Measurements from ENCODE around the gene OCA2.

DNA sequence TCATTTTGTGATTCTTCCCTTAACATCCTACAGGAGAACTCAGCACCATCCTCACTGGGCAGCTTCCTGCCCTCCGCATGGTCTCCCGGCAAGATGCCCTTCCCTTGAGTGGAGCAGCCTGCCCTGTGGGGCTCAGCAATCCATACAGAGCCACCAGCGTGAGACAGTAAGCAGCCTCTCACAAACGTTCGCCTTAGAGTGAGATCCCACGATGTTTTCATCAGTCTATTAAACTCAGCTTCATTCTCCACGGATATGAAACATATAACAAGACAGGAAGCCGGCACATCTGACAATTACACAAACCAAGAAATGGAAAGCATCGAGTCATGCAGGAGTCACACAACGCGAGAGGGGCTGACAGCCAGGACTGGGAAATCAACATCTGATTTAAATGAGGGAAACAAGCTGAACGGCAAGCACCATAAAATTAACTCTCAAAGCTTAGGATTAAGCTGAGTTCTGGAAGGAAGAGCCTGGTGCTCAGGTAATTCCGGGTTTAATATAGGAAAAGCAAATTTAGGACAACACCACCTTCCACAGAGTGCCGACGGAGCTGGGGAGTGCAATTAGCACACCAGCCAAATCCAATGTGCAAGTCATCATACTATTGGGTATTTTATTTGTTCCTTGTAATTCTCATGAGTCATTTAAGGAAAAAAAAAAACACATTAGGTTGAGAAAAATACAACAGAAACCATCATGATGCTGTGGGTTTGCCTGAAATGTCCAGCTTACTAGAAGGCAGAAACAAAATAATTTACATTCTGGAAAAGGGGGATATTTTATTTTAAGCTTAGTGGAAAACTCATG lies 272.0 kb downstream of the OCA2 start:
- TF ChIP-seq, protein P1, sequence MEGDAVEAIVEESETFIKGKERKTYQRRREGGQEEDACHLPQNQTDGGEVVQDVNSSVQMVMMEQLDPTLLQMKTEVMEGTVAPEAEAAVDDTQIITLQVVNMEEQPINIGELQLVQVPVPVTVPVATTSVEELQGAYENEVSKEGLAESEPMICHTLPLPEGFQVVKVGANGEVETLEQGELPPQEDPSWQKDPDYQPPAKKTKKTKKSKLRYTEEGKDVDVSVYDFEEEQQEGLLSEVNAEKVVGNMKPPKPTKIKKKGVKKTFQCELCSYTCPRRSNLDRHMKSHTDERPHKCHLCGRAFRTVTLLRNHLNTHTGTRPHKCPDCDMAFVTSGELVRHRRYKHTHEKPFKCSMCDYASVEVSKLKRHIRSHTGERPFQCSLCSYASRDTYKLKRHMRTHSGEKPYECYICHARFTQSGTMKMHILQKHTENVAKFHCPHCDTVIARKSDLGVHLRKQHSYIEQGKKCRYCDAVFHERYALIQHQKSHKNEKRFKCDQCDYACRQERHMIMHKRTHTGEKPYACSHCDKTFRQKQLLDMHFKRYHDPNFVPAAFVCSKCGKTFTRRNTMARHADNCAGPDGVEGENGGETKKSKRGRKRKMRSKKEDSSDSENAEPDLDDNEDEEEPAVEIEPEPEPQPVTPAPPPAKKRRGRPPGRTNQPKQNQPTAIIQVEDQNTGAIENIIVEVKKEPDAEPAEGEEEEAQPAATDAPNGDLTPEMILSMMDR (IDR thresholded peaks at IDR 0.05): no peak
- no peak for TF ChIP-seq POLR2A (IDR thresholded peaks at IDR 0.05)
